Muscle of arm (tissue), 14 donors: Measurements from ENCODE around the gene RAI1. TPM values are rescaled to one million over a fixed set of nuclear protein-coding genes. Genes with fewer than 3 reads are reported as not detected.
A peak's percentile ranks its signal among the peaks of the same experiment; 100 is the strongest.
"Not testable (repeated sequence)": the region's sequence is repeated elsewhere in the genome, so short reads cannot be mapped to it uniquely, and the experiment has no call there.

Source experiments
- DNase-seq: peaks from one replicate; pipeline ENCODE4 v3.0.0-alpha.2; 2013
- long read RNA-seq, 11 donors: transcript quantifications; one replicate each; lab custom pipeline, GENCODE V29; 2026
- polyA plus RNA-seq, 12 donors: library from polyadenylated mRNA; unstranded; fragments of 120-200 nt; gene quantifications; one replicate each; pipeline ENCODE4 v1.2.1, GENCODE V29; 2013; ENCODE audit not compliant: insufficient read length in 12 of 12

RAI1 gene
- 10 to 100 TPM in 11 of 12 donors, not detected in 1; 11.7 to 36.8 (median 14.5) TPM for polyA plus RNA-seq
- long read RNA-seq, donor 1, partial matches to known transcripts = 6 of 8 reads
- long read RNA-seq, donor 1, other reads (novel, unspliced or antisense) = 0 of 8 reads
- long read RNA-seq, donor 2, partial matches to known transcripts = 5 of 6 reads
- long read RNA-seq, donor 2, other reads (novel, unspliced or antisense) = 0 of 6 reads
- long read RNA-seq, donor 3, partial matches to known transcripts = 0 of 3 reads
- long read RNA-seq, donor 3, other reads (novel, unspliced or antisense) = 0 of 3 reads
- long read RNA-seq, donor 4, partial matches to known transcripts = 0 of 2 reads
- long read RNA-seq, donor 4, other reads (novel, unspliced or antisense) = 0 of 2 reads
- long read RNA-seq, donor 5, partial matches to known transcripts = 8 of 12 reads
- long read RNA-seq, donor 5, other reads (novel, unspliced or antisense) = 0 of 12 reads
- long read RNA-seq, donor 6, partial matches to known transcripts = 6 of 8 reads
- long read RNA-seq, donor 6, other reads (novel, unspliced or antisense) = 0 of 8 reads
- long read RNA-seq, donor 7, partial matches to known transcripts = 9 of 11 reads
- long read RNA-seq, donor 7, other reads (novel, unspliced or antisense) = 0 of 11 reads
- long read RNA-seq, donor 8, partial matches to known transcripts = 12 of 15 reads
- long read RNA-seq, donor 8, other reads (novel, unspliced or antisense) = 0 of 15 reads
- long read RNA-seq, donor 9, partial matches to known transcripts = 5 of 5 reads
- long read RNA-seq, donor 9, other reads (novel, unspliced or antisense) = 0 of 5 reads
- long read RNA-seq, donor 10, partial matches to known transcripts = 7 of 11 reads
- long read RNA-seq, donor 10, other reads (novel, unspliced or antisense) = 0 of 11 reads
- long read RNA-seq, donor 11, partial matches to known transcripts = 0 of 2 reads
- long read RNA-seq, donor 11, other reads (novel, unspliced or antisense) = 0 of 2 reads

GRCh38 chr17:17681187-17681743, at the start of gene RAI1:
Gene RAI1, plus strand, starts transcription at chr17:17681458. Its CDS starts 111,491 bp downstream, at chr17:17792949.
- DNase-seq = peak; percentile 81

DNA sequence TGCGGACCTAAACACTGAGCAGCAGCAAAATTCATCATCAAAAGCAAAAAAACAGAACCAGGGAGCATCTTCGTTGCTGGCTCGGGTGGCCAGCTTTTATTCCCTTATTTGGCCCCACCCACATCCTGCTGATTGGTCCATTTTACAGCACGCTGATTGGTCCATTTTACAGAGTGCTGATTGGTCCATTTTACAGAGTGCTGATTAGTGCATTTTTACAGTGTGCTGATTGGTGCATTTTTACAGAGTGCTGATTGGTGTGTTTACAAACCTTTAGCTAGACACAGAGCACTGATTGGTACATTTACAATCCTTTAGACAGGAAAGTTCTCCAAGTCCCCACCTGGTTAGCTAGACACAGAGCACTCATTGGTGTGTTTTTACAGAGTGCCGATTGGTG, 48.6 kb upstream of the RAI1 start:
- not testable (repeated sequence) for DNase-seq

DNA sequence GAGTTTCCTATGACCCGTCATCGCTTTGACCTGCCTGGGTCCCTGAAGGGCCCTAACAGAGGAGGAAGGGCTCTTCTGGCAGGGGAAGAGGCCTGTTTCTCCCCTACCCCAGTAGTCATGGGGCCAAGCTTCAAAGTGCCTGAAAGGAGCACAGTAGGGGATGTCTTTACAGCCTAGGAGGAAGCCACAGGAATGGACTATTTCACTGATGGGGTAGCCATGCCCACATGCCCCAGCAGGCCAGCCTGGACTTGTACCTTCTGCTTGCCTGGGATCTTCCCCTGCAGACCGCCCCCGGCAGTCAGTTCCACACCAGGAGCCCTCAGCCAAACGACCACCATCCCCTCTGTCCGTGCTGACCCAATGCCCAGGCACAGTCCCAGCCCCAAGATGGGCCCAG, 47.9 kb upstream of the RAI1 start:
- no peak for DNase-seq

DNA sequence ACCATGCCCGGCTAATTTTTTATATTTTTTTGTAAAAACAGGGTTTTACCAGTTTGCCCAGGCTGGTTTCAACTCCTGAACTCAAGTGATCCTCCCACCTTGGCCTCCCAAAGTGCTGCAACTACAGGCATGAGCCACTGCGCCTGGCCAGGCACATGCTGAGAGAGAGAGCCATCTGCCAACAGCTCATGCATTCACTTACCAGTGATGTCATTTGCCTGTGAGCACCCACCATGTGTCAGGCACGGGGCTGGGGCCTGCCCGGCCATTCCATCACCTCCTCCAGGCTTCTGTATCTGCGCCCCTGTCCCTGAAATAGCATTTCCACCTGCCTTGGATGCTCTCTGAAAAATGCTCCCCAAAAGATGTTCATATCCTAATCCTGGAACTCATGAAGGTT, 46.1 kb upstream of the RAI1 start:
- no peak for DNase-seq

DNA sequence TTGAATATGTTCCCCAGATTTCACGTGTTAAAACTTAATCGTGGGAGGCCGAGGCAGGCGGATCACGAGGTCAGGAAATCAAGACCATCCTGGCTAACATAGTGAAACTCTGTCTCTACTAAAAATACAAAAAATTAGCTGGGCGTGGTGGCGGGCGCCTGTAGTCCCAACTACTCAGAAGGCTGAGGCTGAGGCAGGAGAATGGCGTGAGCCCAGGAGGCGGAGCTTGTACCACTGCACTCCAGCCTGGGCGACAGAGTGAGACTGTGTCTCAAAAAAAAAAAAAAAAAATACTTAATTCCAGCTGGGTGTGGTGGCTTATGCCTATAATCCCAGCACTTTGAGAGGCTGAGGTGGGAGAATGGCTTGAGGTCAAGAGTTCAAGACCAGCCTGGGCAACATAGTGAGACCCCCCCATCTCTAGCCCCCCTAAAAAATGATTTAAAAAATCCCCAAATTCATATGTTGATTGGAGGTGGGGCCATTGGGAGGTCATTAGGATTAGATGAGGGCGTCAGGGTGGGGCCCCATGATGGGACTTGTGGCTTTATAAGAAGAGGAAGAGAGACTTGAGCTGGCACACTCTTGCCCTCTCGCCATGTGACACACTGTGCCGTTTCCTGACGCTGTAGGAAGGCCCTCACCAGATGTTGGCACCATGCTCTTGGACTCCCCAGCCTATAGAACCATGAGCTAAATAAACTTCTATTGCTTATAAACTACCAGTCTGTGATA, 45.6 kb upstream of the RAI1 start:
- not testable (repeated sequence) for DNase-seq

DNA sequence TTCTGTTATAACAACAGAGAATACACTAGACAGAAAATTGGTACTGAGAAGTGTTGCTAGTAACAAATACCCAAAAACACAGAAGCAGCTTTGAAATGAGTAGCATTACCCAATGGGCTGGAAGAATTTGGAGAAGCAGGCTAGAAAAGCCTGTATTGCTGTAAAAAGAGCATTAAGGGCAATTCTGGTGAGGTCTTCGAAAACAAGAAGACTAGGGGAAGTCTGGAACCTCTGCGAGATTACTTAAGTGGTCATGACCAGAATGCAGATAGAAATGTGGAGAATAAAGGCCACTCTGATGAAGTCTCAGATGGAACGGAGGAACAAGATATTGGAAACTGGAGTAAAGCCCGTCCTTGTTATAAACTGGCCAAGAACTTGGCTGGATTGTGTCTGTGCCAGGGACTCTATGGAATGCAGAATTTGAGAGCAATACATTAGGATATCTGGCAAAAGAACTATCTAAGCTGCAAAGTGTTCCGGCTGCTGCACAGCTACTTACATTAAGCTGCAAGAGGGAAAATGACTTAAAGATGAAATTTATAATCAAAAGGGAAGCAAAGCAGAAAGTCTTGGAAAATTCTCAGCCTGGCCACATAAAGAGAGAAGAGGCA, 44.9 kb upstream of the RAI1 start:
- DNase-seq = peak; percentile 67

- no peak for DNase-seq
Measured at GRCh38 chr17:17638467-17638866, 42.8 kb upstream of the RAI1 start.

DNA sequence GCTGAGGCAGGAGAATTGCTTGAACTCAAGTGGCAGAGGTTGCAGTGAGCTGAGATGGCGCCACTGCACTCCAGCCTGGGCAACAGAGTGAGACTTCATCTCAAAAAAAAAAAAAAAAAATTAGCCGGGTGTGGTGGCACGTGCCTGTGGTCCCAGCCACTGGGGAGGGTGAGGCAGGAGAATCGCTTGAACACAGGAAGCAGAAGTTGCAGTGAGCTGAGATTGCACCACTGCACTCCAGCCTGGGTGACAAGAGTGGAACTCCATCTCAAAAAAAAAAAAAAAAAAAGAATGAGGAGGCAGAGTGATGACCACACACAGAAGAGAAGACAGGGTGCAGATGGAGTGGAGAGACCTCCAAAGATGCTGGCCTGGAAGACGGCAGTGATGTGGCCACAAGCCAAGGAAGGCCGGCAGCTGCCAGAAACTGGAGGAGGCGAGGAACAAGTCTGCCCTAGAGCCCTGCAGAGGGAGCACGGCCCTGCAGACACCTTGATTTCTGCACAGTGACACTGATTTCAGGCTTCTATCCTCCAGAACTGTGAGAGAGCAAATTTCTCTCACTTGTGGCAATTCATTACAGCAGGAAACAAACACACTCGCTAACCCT, 41.5 kb upstream of the RAI1 start:
- not testable (repeated sequence) for DNase-seq

- DNase-seq = peak; percentile 75
Measured at GRCh38 chr17:17641621-17642409, 39.4 kb upstream of the RAI1 start.

DNA sequence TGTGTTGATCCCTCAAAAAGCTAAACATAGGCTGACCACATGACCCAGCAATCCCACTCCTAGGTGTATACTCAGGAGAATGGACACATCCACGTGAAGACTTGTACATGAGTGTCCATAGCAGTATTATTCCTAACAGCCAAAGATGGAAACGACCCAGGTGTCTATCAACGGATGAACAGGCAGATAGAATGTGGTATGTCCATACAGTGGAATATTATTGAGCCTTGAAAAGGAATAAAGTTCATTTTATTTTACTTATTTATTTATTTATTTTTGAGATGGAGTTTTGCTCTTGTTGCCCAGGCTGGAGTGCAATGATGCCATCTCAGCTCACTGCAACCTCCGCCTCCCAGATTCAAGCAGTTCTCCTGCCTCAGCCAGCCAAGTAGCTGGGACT, 36.1 kb upstream of the RAI1 start:
- not testable (repeated sequence) for DNase-seq

DNA sequence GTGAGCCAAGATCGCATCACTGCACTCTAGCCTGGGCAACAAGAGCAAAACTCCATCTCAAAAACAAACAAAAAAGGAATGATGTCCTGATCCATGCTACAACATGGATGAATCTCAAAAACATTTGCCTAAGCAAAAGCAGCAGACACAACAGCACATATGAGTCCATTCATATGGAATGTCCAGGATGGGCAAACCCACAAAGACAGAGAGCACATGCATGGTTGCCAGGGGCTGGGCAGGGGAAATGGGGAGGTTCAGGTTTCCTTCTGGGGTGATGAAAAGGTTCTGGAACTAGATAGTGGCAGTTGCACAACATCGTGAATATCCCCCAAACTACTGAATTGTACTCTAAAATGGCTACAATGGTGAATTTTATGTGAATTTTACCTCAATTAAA, 35.3 kb upstream of the RAI1 start:
- DNase-seq = no peak

GRCh38 chr17:17647524-17648178, 33.6 kb upstream of the RAI1 start:
- DNase-seq = no peak

GRCh38 chr17:17648762-17649161, 32.5 kb upstream of the RAI1 start:
- DNase-seq = no peak

GRCh38 chr17:17650959-17651358, 30.3 kb upstream of the RAI1 start:
- no peak for DNase-seq

DNA sequence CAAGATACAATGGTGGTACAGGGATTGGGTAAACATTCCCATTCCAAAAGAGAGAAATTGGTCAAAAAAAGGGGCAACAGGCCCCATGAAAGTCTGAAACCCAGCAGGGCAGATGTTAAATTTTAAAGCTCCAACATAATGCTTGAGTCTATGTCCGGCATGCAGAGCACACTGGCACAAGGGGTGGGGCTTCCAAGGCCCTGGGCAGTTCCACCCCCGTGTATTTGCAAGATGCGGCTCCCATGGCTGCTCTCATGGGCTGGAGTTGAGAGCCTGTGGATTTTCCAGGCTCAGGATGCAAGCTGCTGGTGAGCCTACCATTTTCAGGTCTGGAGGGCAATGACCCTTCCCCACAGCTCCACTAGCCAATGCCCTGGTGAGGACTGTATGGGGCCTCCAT, 27.9 kb upstream of the RAI1 start:
- DNase-seq = no peak

GRCh38 chr17:17659340-17659739, 21.9 kb upstream of the RAI1 start:
- no peak for DNase-seq

DNA sequence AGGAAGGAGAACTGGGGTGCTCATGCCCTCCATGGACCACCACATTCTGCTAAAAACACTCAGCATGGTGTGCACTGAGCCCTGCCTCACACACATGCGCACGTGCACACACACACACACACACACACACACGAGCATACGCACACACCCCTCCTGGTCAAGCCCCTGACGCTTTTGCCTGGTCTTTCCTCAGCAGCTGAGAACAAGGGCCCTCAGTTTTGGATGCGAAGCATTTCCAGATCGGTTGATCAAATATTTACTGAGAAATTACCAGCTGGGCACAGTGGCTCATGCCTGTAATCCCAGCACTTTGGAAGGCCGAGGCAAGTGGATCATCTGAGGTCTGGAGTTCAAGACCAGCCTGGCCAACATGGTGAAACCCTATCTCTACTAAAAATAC, 20.1 kb upstream of the RAI1 start:
- DNase-seq = no peak

GRCh38 chr17:17661834-17662385, 19.3 kb upstream of the RAI1 start:
- no peak for DNase-seq
